Esophagus (tissue), 2 donors: ENCODE measurements around the gene PP2D1. TPM values are rescaled to one million over a fixed set of nuclear protein-coding genes. Genes with fewer than 3 reads are reported as not detected.

ENCODE experiments used
- H3K27ac ChIP-seq, 2 donors: one replicate each; pipeline ENCODE4 v1.5.1; 2013; ENCODE audit warnings: low read depth in 2 of 2, mild to moderate bottlenecking in 2 of 2, inconsistent platforms in 1 of 2, low read length in 1 of 2, moderate library complexity in 1 of 2
- H3K27me3 ChIP-seq, 2 donors: one replicate each; pipeline ENCODE4 v1.6.1; 2013; ENCODE audit warnings: low read length in 2 of 2, control low read depth in 1 of 2, mild to moderate bottlenecking in 1 of 2; ENCODE audit not compliant: insufficient read depth in 2 of 2, control insufficient read depth in 1 of 2
- H3K36me3 ChIP-seq, 2 donors: one replicate each; pipeline ENCODE4 v1.6.1; 2013; ENCODE audit warnings: low read length in 1 of 2; ENCODE audit not compliant: control insufficient read depth in 2 of 2, insufficient read depth in 2 of 2
- H3K4me1 ChIP-seq, 2 donors: one replicate each; pipeline ENCODE4 v1.6.1; 2013; ENCODE audit warnings: low read length in 1 of 2; ENCODE audit not compliant: control insufficient read depth in 2 of 2, insufficient read depth in 2 of 2
- H3K4me3 ChIP-seq, 2 donors: one replicate each; pipeline ENCODE4 v1.5.1; 2013; ENCODE audit warnings: low read length in 2 of 2, mild to moderate bottlenecking in 2 of 2, low read depth in 1 of 2, moderate library complexity in 1 of 2
- H3K9me3 ChIP-seq, 2 donors: one replicate each; pipeline ENCODE4 v1.6.1; 2013; ENCODE audit warnings: mild to moderate bottlenecking in 2 of 2, low read depth in 1 of 2, low read length in 1 of 2, moderate library complexity in 1 of 2; ENCODE audit not compliant: control insufficient read depth in 2 of 2, insufficient read depth in 1 of 2
- WGBS, 2 donors: extraction: QIAGEN DNeasy Blood & Tissue Kit; methylation state at CpG; one replicate each; pipeline ENCODE4 v1.1.7; 2013; 5-methylcytosine and 5-hydroxymethylcytosine counted together
- polyA plus RNA-seq, 2 donors: library from polyadenylated mRNA; stranded (reverse); fragments of 200-250 nt; gene quantifications; one replicate each; pipeline ENCODE4 v1.2.3, GENCODE V29; 2013
- donor health status: healthy with polysubstance abuse.
- donor health status: Bipolar disorder and iron deficiency.

PP2D1 gene
- not detected for polyA plus RNA-seq

GRCh38 chr3:20012164-20012563 lies at the start of gene PP2D1:
Gene PP2D1, minus strand, starts transcription at chr3:20012264. Its CDS starts 192 bp downstream, at chr3:20012072.
- no peaks in the 10 kb centered on the region for H3K36me3 ChIP-seq
- no peaks in the 10 kb centered on the region for H3K9me3 ChIP-seq
- H3K27ac ChIP-seq = no peak within 1 kb of the TSS
- peaks cover 0 to 3% of the 10 kb centered on the region in 2 donors for H3K4me1 ChIP-seq
- WGBS, 2 donors = 96% methylated on average over 4 of the region's 4 CpGs
- H3K4me3 ChIP-seq = no peak within 1 kb of the TSS
- no peaks in the 10 kb centered on the region for H3K27me3 ChIP-seq

DNA sequence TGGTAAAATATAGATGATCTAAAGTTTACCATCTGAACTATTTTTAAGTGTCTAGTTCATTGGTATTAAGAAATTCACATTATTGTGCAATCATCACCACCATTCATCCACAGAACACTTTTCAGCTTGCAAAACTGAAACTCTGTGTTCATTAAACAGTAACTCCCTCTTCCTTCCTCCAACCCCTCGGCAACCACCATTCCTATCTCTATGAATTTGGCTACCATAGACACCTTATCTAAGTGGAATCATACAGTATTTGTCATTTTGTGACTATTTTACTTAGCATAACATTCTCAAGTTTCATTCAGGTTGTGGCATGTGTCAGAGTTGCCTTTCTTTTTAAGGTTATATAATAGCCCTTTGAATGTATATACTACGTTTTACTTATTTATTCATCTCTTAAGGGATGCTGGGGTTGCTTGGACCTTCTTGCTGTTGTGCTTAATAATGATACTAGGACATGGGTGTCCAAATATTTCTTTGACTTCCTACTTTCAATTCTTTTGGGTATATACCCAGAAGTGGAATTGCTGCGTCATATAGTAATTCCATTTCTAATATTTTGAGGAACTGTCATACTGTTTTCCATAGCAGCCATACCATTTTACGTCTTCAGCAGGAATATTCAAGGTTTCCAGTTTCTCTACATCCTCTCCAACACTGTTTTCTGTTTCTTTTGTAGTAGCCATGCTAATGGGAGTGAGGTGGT lies 49.1 kb upstream of the PP2D1 start:
- H3K4me3 ChIP-seq = no peak overlapping the region
- peak overlapping the region in 1 of 2 donors; percentile 61 for H3K27ac ChIP-seq

DNA sequence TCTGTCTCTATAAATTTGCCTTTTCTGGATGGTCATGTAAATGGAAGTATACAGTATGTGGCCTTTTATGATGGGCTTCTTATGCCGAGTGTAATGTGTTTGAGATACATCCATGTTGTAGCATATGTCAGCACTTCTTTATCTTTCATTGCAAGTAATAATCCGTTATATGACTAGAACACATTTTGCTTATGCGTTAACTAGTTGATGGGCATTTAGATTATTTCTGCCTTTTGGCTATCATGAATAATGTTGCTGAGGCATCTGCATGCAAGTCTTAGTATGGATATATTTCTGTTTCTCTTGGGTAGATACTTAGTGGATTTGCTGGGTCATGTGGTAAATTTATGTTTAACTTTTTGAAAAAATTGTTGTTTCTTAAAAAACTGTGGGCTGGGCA lies 47.9 kb upstream of the PP2D1 start:
- H3K27ac ChIP-seq = no peak overlapping the region
- no peak overlapping the region for H3K4me3 ChIP-seq
- H3K4me1 ChIP-seq = peaks cover 0 to 13% of the 10 kb centered on the region in 2 donors
- H3K27me3 ChIP-seq = no peaks in the 10 kb centered on the region
- H3K36me3 ChIP-seq = no peaks in the 10 kb centered on the region
- no peaks in the 10 kb centered on the region for H3K9me3 ChIP-seq
- 96 to 97% methylated on average over 3 of the region's 3 CpGs for WGBS, 2 donors

More for the DNA sequence above, 49.1 kb upstream of the PP2D1 start:
- Histone ChIP-seq H3K36me3 (no peaks in the 10 kb centered on the region), H3K9me3 (no peaks in the 10 kb centered on the region), H3K4me1 (peaks cover 4 to 9% of the 10 kb centered on the region in 2 donors), H3K27me3 (no peaks in the 10 kb centered on the region)
- 52 to 57% methylated on average over 4 of the region's 4 CpGs for WGBS, 2 donors

- Histone ChIP-seq H3K27me3 (no peaks in the 10 kb centered on the region), H3K27ac (peak overlapping the region; percentile 85 to 93), H3K4me3 (no peak overlapping the region), H3K9me3 (no peaks in the 10 kb centered on the region), H3K36me3 (no peaks in the 10 kb centered on the region), H3K4me1 (peaks cover 0 to 15% of the 10 kb centered on the region in 2 donors)
- 40 to 43% methylated on average over 2 of the region's 2 CpGs for WGBS, 2 donors
Measured at GRCh38 chr3:20057612-20058180, 45.6 kb upstream of the PP2D1 start.

DNA sequence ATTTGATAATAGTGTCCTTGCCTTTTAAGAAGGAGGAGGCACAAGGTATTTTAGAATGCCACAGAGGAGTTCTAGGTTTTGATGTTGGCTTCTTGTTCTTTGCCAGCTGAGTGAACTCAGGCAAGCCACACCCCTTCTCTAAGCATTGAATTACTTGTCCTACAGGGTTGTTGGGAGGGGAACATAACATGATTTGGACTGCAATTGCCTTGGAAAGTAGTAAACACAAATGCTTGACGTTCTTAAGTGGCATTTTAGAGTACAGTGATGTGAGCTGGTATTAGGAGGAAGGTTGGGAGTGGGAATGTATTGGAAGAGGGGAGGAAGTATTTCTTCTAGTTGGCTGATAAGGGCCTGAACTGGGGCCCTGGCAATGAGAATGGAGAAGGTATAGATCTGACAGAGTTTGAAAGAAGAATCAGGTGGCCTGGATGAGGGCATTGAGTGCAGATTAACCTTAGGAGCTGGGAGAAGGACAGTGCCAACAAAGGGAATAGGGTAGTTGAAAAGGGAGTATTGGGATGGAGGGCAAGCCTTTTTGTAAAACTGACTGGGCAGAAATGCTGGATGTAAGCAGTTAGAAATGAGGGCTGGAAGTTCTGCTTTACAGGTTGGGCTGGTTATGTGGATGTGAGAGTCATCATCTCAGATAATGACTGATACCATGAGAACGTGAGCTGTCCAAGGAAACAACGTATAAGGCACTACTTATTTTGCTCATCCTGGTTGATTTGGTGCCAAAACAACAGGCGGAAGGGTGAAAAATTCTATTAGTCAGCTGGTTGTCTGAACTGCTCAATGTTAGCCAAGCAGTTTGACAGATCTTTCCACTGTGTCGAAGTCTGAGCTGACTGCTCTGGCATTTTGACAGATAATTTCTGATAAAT lies 44.9 kb upstream of the PP2D1 start:
- H3K4me1 ChIP-seq = peaks cover 0 to 15% of the 10 kb centered on the region in 2 donors
- peak overlapping the region; percentile 85 to 93 for H3K27ac ChIP-seq
- no peaks in the 10 kb centered on the region for H3K36me3 ChIP-seq
- WGBS, 2 donors = 11 to 25% methylated on average over 5 of the region's 5 CpGs
- peak overlapping the region in 1 of 2 donors; percentile 2 for H3K4me3 ChIP-seq
- H3K9me3 ChIP-seq = no peaks in the 10 kb centered on the region
- H3K27me3 ChIP-seq = no peaks in the 10 kb centered on the region

DNA sequence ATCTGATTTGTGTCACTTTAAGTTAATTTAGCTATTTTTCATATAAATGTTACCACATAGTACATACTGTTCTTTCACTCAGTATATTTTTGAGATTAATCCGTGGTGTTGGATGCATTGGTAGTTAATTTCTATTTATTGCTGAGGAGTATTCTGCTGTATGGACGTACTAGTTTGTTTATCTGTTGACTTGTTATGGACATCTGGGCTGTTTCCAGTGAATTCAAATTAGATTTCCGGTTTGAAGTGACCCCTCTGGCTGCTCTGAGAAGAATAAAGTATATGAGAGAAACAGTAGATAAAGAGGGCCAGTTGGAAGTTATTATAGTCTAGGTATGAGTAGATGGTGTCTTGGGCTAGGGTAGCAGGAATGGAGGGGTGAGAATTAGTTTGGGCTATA lies 43.8 kb upstream of the PP2D1 start:
- Histone ChIP-seq H3K4me1 (peaks cover 0 to 15% of the 10 kb centered on the region in 2 donors), H3K4me3 (no peak overlapping the region), H3K27me3 (no peaks in the 10 kb centered on the region), H3K9me3 (no peaks in the 10 kb centered on the region), H3K36me3 (no peaks in the 10 kb centered on the region), H3K27ac (peak overlapping the region in 1 of 2 donors; percentile 47)
- 68 to 78% methylated on average over 3 of the region's 3 CpGs for WGBS, 2 donors

DNA sequence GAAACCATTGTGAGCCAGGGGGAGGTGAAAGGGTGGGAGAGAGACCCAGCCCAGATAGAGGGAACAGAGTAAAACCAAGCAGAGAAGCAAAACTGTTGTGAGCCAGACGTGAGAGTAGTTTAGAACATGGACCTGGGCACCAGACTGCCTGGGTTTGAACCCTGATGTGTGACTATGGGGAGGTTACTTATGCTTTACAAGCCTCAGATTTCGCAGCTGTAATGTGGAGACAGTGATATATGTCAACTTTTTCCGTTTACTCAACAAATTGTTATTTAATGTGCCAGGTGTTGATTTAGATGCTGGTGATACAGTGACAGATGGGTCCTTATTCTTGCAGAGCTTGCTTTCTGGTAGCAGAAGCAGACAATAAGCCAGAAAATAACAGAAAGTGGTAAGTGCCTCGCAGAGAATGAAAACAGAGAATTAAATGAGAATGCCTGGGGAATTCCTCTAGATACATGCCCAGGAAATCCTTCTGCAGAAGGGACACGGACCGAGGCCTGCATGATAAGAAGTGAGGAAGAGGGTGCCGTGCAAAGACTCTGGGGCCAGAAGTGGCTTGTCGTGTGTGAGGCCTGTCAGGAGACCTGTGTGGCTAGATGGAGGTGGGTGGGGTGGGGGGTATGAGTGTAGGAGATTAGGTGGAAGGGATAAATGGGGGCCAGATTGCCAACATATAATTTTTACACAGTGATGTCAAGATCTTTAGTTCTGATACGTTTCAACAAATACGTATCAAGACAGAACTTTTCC lies 43.1 kb upstream of the PP2D1 start:
- Histone ChIP-seq H3K4me3 (peak overlapping the region in 1 of 2 donors; percentile 0), H3K36me3 (no peaks in the 10 kb centered on the region), H3K27me3 (no peaks in the 10 kb centered on the region), H3K27ac (peak overlapping the region; percentile 76 to 92), H3K9me3 (no peaks in the 10 kb centered on the region), H3K4me1 (peaks cover 0 to 15% of the 10 kb centered on the region in 2 donors)
- 48 to 51% methylated on average over 10 of the region's 10 CpGs for WGBS, 2 donors

GRCh38 chr3:20054549-20054987 lies 42.5 kb upstream of the PP2D1 start:
- Histone ChIP-seq H3K27ac (peak overlapping the region; percentile 76 to 92), H3K9me3 (no peaks in the 10 kb centered on the region), H3K36me3 (no peaks in the 10 kb centered on the region), H3K27me3 (no peaks in the 10 kb centered on the region), H3K4me3 (peak overlapping the region in 1 of 2 donors; percentile 0), H3K4me1 (peaks cover 0 to 15% of the 10 kb centered on the region in 2 donors)
- WGBS, 2 donors = 25 to 34% methylated on average over 4 of the region's 4 CpGs

GRCh38 chr3:20052851-20053250 lies 40.8 kb upstream of the PP2D1 start:
- H3K36me3 ChIP-seq = no peaks in the 10 kb centered on the region
- no peaks in the 10 kb centered on the region for H3K9me3 ChIP-seq
- H3K4me1 ChIP-seq = peaks cover 0 to 15% of the 10 kb centered on the region in 2 donors
- H3K27ac ChIP-seq = no peak overlapping the region
- no peak overlapping the region for H3K4me3 ChIP-seq
- H3K27me3 ChIP-seq = no peaks in the 10 kb centered on the region
- 92 to 95% methylated on average over 7 of the region's 7 CpGs for WGBS, 2 donors
